Endothelial cell of umbilical vein (primary cell): ENCODE data around the gene KRTAP1-1.

Experiments used
- CTCF ChIP-seq, 2 donors: IDR thresholded peaks; 1 replicate in 1 of 2; 2 replicates in 1 of 2; pipeline ENCODE4 v1.5.1; 2011; ENCODE audit warnings: low read length in 2 of 2, mild to moderate bottlenecking in 2 of 2, moderate library complexity in 2 of 2, control low read depth in 1 of 2, inconsistent platforms in 1 of 2, low read depth in 1 of 2; ENCODE audit not compliant: insufficient read depth in 1 of 2; ENCODE audit errors: extremely low read depth in 1 of 2
- EZH2 ChIP-seq: IDR thresholded peaks from 2 replicates; pipeline ENCODE4 v1.6.1; 2012; ENCODE audit warnings: borderline replicate concordance, low read depth, mild to moderate bottlenecking, moderate library complexity, low read length, inconsistent platforms; ENCODE audit not compliant: severe bottlenecking
- JUN ChIP-seq: IDR thresholded peaks from 2 replicates; pipeline ENCODE4 v1.6.1; 2011; ENCODE audit warnings: borderline replicate concordance, low read depth; ENCODE audit not compliant: insufficient read length, insufficient read depth
- POLR2A ChIP-seq: IDR thresholded peaks from 2 replicates; pipeline ENCODE4 v1.6.1; 2012; ENCODE audit warnings: low read depth, mild to moderate bottlenecking, control low read depth, low read length
- TF ChIP-seq, protein P1 (sequence below): IDR thresholded peaks from 2 replicates; pipeline ENCODE4 v1.6.1; 2011; ENCODE audit not compliant: insufficient read depth, insufficient read length

DNA sequence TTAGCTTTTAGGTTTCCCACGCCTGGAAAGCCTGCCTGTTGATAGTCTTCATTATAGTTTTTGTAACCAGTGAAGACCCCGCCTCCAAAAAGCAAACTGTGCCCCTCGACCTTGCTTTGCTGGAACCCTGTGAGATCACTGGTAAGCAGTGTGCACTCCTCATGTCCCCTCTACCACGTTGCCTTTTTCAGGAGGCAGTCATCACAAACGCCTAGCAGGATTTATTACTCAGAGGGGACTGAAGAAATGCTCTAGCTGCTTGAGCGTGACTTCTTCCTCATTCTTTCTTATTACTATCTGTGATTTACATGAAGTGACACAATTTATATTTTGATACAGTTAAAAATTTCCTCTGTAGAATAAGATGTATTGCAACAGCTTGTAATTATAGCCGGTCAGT lies 25.8 kb downstream of the KRTAP1-1 start:
- TF ChIP-seq CTCF (IDR thresholded peaks at IDR 0.05; ENCODE audit: extremely low read depth in 1 of 2, insufficient read depth in 1 of 2, low read depth in 1 of 2, low read length in 2 of 2) (no peak), EZH2 (no peak), POLR2A (no peak), JUN (no peak)
- TF ChIP-seq, protein P1, sequence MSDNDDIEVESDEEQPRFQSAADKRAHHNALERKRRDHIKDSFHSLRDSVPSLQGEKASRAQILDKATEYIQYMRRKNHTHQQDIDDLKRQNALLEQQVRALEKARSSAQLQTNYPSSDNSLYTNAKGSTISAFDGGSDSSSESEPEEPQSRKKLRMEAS: no peak
